Hepatocyte (in vitro differentiated cells): ENCODE data around the gene GDPD4.

Experiments used
- CTCF ChIP-seq: fragments of 200-600 bp; sonication (generic); IDR thresholded peaks from 2 replicates; pipeline ENCODE4 v1.5.1; 2016; ENCODE audit warnings: antibody characterized with exemption, mild to moderate bottlenecking; ENCODE audit not compliant: poor library complexity
- EZH2 ChIP-seq: fragments of 200-600 bp; sonication (generic); IDR thresholded peaks from 2 replicates; pipeline ENCODE4 v1.6.1; 2016; ENCODE audit warnings: antibody characterized with exemption, mild to moderate bottlenecking, borderline replicate concordance
- EZH2phosphoT487 ChIP-seq: fragments of 200-600 bp; sonication (generic); IDR thresholded peaks from one replicate; pipeline ENCODE4 v1.6.1; 2018; ENCODE audit warnings: antibody characterized with exemption, mild to moderate bottlenecking, low read depth, moderate library complexity; ENCODE audit not compliant: unreplicated experiment, severe bottlenecking

DNA sequence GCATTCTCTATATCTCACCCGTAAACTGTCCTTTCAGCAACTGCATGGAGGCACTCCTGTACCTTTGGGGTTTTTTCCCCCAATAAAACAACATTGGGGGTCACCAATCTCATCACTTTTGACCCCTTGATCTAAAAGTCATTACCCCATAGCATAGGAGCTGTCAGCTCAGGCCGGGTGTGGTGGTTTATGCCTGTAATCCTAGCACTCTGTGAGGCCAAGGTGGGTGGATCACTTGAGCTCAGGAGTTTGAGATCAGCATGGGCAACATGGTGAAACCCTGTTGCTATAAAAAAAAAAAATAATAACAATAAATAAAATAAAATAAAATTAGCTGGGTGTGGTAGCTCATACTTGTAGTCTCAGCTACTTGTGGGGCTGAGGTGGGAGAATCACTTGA, 17.1 kb upstream of the GDPD4 start:
- TF ChIP-seq EZH2 (no peak), CTCF (no peak), EZH2phosphoT487 (no peak)
